GM21515 (cell line): Measurements from ENCODE around the gene MYZAP.

Experiments used
- ATAC-seq: cut with Tn5 transposase; IDR thresholded peaks from one replicate; pipeline ENCODE4 v1.9.1; 2021; ENCODE audit not compliant: unreplicated experiment

Gene MYZAP

DNA sequence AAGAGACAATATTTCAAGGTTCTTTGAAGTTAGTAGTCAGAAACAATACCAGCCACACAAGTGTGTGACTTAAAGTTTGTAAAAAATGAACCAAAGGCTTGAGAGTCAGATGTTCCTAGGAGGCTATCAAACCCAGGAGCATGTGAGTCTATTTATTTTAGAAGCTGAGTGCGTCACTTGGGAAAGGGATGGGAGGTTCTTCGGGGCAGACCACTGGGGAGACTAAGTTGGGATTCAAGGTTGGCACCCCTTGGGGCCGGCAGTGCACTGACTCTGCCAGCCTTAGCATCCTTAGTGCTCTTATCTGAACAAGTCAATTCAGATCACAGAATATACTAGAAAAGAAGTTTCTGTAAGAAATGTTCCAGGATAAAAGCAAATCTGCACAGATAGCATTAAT lies 64.7 kb downstream of the MYZAP start:
- no peak for ATAC-seq

- no peak for ATAC-seq
Observed at GRCh38 chr15:57657619-57658018, 65.9 kb downstream of the MYZAP start.

GRCh38 chr15:57662091-57662744 lies 70.5 kb downstream of the MYZAP start:
- no peak for ATAC-seq

- ATAC-seq, result no peak
Observed at GRCh38 chr15:57662802-57663201, 71.1 kb downstream of the MYZAP start.

DNA sequence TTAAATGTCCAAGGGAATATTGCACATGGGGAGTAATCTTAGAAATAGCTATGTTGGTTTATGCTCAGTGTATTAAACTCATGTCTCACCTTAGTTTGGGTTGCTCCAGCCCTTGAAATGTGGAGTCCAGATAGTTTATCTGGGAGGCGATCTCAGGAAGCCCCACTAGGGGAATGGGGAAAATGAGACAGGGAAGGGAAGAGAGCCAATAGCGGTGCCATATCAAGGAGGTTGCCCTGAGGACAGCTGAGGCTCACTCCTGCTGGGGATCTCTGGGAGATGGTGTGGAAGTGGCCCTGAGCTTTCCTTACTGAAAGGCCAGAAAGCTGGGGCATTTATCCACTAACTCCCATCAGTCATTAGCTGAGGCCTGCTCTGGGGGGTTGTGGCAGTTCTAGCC lies 71.6 kb downstream of the MYZAP start:
- no peak for ATAC-seq

DNA sequence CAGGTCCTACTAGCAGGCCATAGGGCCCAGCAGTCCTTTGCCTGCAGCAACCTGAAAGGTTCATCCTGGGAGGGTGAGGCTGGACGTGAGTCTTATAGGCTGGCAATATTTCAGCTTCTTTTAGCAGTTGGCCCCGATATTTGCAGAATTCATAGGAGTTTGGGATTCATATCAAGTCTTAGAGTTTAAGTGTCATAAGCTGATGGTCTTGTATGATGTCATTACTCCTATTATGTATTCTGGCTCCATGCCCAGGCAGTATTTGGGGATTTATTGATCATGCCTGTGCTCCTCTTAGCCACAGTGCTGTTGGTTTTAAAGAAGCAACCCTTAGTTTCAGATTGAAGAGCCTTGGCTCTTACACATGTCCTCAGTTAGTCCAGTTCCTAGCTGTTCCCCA lies 73.5 kb downstream of the MYZAP start:
- ATAC-seq, result no peak

DNA sequence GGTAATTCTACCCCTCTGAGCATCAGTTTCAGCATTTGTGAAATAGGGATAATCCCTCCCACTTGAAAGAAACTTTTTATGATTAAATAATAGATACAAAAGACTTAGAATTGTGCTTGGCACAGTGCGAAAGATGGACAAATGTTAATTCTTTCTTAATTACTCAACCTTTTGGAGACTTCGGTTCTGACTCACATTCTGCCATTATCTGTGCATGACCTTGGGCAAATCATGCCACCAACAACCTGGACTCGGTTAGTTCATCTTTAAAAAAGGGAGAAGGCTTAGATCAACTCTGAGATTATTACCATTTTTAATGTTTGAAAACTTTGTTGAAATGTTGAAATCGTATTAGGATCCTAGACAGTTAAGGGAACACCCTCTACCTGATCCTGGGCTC lies 74.2 kb downstream of the MYZAP start:
- ATAC-seq, result no peak

GRCh38 chr15:57667171-57667849 lies 75.6 kb downstream of the MYZAP start:
- no peak for ATAC-seq

DNA sequence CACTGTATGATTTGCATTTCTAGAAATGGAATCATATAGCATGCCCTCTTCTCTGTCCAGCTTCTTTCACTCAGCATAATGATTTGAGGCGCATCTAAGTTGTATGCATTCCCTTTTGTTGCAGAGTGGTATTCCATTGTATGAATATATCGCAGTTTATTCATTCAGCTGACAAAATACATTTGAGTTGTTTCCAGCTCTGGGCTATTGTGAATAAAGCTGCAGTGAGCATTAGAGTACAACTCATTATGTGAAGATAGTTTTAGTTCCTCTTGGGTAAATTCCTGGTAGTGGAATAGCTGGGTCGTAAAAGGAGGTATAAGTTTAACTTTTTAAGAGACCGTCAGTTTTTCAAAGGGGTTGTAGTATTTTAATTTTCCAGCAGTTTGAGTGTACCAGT lies 76.3 kb downstream of the MYZAP start:
- no peak for ATAC-seq

DNA sequence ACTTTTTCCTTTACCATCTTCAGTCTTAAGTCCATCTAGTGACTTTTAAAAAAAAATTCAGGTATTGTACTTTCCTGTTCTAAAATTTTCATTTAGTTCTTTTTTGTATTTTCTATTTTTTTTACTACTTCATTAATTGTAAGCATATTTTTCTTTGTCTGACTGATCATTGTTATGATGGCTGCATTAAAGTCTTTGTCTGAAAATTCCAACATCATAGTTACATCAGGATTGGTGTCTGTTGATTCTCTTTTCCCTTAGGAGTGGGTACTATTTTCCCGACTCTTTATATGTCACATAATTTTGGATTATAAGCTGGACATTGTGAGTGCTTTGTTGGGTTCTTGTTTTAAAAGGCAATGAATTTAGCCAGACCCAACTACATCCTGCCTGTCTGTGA lies 79.9 kb downstream of the MYZAP start:
- no peak for ATAC-seq

GRCh38 chr15:57675481-57676181 lies 83.9 kb downstream of the MYZAP start:
- no peak for ATAC-seq

DNA sequence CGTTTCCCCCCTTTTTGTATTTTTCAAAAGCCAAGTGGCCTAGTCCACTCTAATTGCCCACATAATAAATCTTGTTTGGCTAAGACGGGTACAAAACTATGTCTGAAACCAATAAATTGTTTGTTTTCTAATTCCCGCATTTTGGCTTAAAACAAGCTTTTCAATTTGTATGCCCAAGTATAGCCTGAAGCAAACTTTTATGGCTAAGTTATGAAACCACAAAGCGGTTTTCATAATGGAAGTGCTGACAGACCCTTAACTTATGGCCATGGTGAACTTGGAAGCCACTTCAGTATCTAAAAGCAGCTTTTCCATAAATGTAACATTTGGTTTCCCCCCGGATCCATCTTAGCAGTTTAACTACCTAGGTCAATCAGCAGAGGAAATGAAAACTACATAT lies 84.9 kb downstream of the MYZAP start:
- no peak for ATAC-seq

DNA sequence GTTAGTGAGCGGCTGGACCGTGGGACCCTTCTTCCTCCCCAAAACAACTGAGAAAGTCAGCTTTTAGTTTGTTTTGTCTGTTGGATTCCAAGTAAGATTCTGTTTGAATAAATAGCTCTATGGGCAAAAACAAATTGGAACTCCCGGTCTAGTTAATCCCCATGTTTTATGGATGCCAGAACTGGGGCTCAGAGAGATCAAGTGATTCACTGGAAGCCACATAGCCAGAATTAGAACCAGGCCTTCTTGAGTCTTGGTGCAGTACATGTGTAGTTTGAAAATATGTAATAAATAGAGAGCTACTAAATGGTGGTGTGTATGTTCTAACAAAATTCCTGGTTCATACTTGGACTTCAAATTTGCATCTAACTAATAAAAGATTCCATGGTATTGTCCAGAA lies 85.5 kb downstream of the MYZAP start:
- ATAC-seq, result no peak

DNA sequence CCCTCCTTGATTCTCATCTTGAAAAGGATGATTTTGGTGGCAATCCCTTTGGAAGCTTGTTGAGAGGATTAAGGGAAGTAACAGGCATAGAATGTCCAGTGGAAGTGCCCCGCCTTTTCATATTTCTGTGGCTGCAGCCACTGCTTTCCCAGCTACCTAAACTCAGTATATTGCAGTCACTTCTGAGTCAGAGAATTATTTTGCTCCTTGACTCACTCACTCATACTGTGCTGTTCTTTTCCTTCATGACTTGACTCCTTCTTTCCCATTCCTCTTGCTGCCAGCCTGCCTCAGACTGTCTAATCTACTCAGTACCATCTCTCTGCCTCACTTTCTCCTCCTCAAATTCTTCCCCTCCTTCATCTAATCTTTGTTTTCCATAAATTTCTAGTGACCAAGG lies 88.3 kb downstream of the MYZAP start:
- ATAC-seq, result no peak

- no peak for ATAC-seq
Observed at GRCh38 chr15:57681011-57681410, 89.3 kb downstream of the MYZAP start.

GRCh38 chr15:57683481-57683880 lies 91.8 kb downstream of the MYZAP start:
- no peak for ATAC-seq

- no peak for ATAC-seq
Observed at GRCh38 chr15:57684491-57685151, 92.9 kb downstream of the MYZAP start.

DNA sequence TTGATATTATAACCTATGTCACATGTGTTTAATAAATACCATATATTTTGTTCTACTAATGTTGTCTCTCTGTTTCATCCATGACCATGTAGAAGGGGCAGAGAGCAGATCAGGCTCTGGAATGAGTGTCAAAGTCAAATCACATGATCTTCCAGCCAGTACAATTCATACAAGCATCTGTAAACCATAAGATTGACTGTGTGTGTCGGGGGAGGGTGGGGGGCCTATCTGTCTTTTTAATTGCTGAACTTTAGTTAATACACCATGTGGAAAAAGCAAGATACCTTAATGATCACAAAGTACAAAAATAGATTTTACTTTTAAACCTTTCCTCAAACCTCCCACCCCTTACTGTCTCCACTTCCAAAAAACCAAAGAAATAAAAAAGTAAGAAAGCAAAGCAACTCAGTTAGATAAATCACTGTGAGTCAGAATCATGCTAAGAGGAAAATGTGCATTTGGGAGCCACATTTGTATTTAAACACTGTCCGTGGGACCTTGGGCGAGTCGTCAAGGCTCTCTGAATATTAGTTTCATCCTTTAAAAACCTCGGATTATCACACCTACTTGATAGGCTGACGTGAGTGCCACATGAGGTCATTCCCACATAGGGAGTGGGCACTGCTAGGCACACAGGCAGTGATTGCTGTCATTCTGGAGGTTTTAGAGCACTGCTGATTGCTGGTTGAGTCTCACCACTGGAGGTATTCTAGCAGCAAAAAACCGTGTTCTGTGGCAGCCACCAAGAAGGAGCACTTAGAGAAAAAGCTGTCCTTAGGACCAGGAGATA lies 93.8 kb downstream of the MYZAP start:
- no peak for ATAC-seq

GRCh38 chr15:57686657-57687056 lies 95.0 kb downstream of the MYZAP start:
- ATAC-seq, result no peak

DNA sequence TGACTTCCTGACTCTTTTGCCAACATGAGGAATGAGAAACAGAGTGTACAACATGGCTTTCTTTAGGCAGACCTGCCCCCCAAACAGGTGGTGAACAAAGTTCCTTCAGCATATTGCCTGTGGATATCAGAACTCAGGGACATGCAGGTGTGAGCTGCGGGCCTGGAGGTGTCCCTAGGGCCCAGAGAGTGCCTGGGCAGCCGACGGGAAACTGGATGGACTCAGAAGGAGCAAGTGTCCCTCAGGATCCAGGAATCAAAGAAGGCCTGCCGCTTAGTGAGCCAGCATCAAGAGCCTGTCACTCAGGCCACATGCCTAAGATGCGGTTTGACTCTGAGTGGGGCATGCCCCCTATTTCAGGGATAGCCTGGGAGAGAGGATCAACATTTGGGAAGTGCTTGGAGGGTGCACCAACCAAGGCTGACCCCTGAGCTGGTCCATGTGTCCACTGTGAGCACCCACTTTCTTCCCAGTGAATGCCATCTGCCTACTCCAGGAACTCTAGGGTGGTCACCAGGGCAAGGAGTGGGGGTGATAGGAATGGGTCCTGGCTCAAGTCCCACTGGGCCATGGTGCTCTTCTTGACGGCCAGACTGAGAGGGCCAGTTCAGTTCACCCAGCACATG lies 98.8 kb downstream of the MYZAP start:
- ATAC-seq, result no peak

- ATAC-seq, result no peak
Observed at GRCh38 chr15:57691082-57691481, 99.4 kb downstream of the MYZAP start.
